Left lung (tissue), 10 donors: ENCODE results near the gene ASCL2. TPM values are rescaled to one million over a fixed set of nuclear protein-coding genes. Genes with fewer than 3 reads are reported as not detected.

ENCODE experiments used
- ATAC-seq: fragments of 200-7000 bp; cut with Tn5 transposase; one replicate; pipeline ENCODE4 v1.9.1; 2020; ENCODE audit warnings: moderate library complexity
- DNase-seq, 4 donors: peaks; one replicate each; pipeline ENCODE4 v3.0.0-alpha.2; 2013 to 2020
- H3K27ac ChIP-seq, 2 donors: fragments of 200-600 bp; sonication (generic) in 1 of 2; one replicate each; pipeline versions ENCODE4 v1.5.0 to v1.8.0; 2020 to 2021
- H3K27me3 ChIP-seq, 2 donors: fragments of 200-600 bp; sonication (generic) in 1 of 2; one replicate each; pipeline versions ENCODE4 v1.5.0 to v1.8.0; 2020 to 2021
- H3K36me3 ChIP-seq, 2 donors: fragments of 200-600 bp; sonication (generic) in 1 of 2; one replicate each; pipeline versions ENCODE4 v1.5.0 to v1.8.0; 2020 to 2021
- H3K4me1 ChIP-seq, 2 donors: fragments of 200-600 bp; one replicate each; pipeline ENCODE4 v1.8.0; 2021
- H3K4me3 ChIP-seq, 2 donors: fragments of 200-600 bp; sonication (generic) in 1 of 2; one replicate each; pipeline versions ENCODE4 v1.5.0 to v1.8.0; 2020 to 2021; ENCODE audit warnings: mild to moderate bottlenecking in 1 of 2
- H3K9me3 ChIP-seq, 2 donors: fragments of 200-600 bp; sonication (generic) in 1 of 2; one replicate each; pipeline versions ENCODE4 v1.5.0 to v1.8.0; 2020 to 2021
- CTCF ChIP-seq, 2 donors: fragments of 200-600 bp; sonication (generic) in 1 of 2; IDR thresholded peaks; one replicate each; pipeline versions ENCODE4 v1.5.0 to v1.8.0; 2021; ENCODE audit warnings: antibody characterized with exemption in 2 of 2
- intact Hi-C, 2 donors: fragments of 100-400 bp; cut with DNase I; formaldehyde crosslinking; loops; one replicate each; pipeline versions ENCODE4 v1.11.2 to v1.14.2; 2022
- polyA plus RNA-seq, 6 donors: library from polyadenylated mRNA; unstranded; fragments of 120-200 nt; gene quantifications; one replicate each; pipeline ENCODE4 v1.2.1, GENCODE V29; 2013; ENCODE audit not compliant: insufficient read length in 6 of 6
- total RNA-seq, 2 donors: library from RNA; stranded (reverse); fragmentation: NEBNext Ultra II Directional; extraction: Animal tissue kit (Norgen Biotek cat#: 25700); gene quantifications; one replicate each; pipeline ENCODE4 v1.2.1, GENCODE V29; 2021
- donor health status: DM: no; HTN: yes; CAD: no.
- donor health status: DM: no; HTN: no; CAD: no.

ASCL2 gene
- total and polyA plus RNA-seq, 8 donors = 0.50 to 2.3 (median 1.2) TPM

- ATAC-seq (no peak), DNase-seq (no peak)
- TF ChIP-seq CTCF (IDR thresholded peaks at IDR 0.05) = no peak
- intact Hi-C loops = no loop called here
- Histone ChIP-seq H3K27me3 (peaks cover 3 to 12% of the 10 kb centered on the region in 2 donors), H3K36me3 (no peaks in the 10 kb centered on the region), H3K4me3 (no peak overlapping the region), H3K9me3 (peaks cover 0 to 18% of the 10 kb centered on the region in 2 donors), H3K27ac (no peak overlapping the region), H3K4me1 (no peaks in the 10 kb centered on the region)
Observed at GRCh38 chr11:2276280-2277007, 6.1 kb upstream of the ASCL2 start.

GRCh38 chr11:2275334-2276279, 5.2 kb upstream of the ASCL2 start:
- DNase-seq = no peak
- H3K27ac ChIP-seq = no peak overlapping the region
- TF ChIP-seq CTCF (IDR thresholded peaks at IDR 0.05) = no peak
- no peak for ATAC-seq
- peaks cover 12 to 20% of the 10 kb centered on the region in 2 donors for H3K27me3 ChIP-seq
- no peaks in the 10 kb centered on the region for H3K36me3 ChIP-seq
- H3K4me1 ChIP-seq = peaks cover 3 to 8% of the 10 kb centered on the region in 2 donors
- H3K9me3 ChIP-seq = peaks cover 0 to 13% of the 10 kb centered on the region in 2 donors
- H3K4me3 ChIP-seq = no peak overlapping the region
- intact Hi-C loops = no loop called here

DNA sequence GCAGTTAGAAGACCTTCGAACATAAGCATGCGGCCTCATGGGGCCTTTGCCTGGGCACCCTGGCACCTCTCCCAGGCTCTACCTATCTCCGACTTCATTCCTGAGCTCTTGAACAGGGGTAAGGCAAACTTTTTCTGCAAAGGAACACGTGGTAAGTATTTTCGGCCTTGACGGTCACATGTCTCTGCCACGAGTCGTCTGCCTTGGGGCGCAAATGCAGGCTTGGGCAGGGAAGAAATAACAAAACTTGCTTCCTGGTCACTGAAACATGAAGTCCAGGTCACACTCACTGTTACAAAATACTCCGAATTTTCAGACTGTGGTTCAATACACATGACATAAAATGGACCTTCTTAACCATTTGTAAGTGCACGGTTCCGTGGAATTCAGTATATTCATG, 3.4 kb upstream of the ASCL2 start:
- no peaks in the 10 kb centered on the region for H3K9me3 ChIP-seq
- intact Hi-C loops = no loop called here
- DNase-seq = no peak
- no peak overlapping the region for H3K27ac ChIP-seq
- H3K4me3 ChIP-seq = no peak overlapping the region
- ATAC-seq = no peak
- H3K4me1 ChIP-seq = peaks cover 10 to 25% of the 10 kb centered on the region in 2 donors
- H3K27me3 ChIP-seq = peaks cover 19 to 38% of the 10 kb centered on the region in 2 donors
- TF ChIP-seq CTCF (IDR thresholded peaks at IDR 0.05) = no peak
- H3K36me3 ChIP-seq = no peaks in the 10 kb centered on the region

- no peak for TF ChIP-seq CTCF (IDR thresholded peaks at IDR 0.05)
- Histone ChIP-seq H3K9me3 (no peaks in the 10 kb centered on the region), H3K27ac (no peak overlapping the region), H3K4me1 (peaks cover 10 to 30% of the 10 kb centered on the region in 2 donors), H3K36me3 (no peaks in the 10 kb centered on the region), H3K27me3 (peaks cover 19 to 43% of the 10 kb centered on the region in 2 donors), H3K4me3 (no peak overlapping the region)
- intact Hi-C loops = no loop called here
- ATAC-seq (no peak), DNase-seq (no peak)
Observed at GRCh38 chr11:2273311-2273710, 2.9 kb upstream of the ASCL2 start.

DNA sequence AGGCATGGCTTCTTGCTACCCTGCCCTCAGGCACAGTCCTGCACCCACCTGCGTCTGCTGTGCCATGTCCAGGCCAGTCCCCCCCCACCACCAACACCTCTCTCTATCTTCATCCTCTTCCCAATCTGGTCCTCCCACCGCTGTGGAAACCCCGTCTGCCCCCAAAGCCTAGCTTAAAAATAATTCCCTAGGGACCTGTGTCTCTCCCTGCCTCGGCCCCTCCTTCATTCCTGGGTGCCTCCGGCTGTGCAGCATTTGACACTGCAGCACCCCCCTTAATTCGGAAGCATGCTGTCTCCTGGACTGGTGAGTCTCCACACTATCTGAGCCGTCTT, 2.5 kb upstream of the ASCL2 start:
- intact Hi-C loops = no loop called here
- ATAC-seq (no peak), DNase-seq (no peak)
- no peak overlapping the region for H3K4me3 ChIP-seq
- no peaks in the 10 kb centered on the region for H3K36me3 ChIP-seq
- H3K4me1 ChIP-seq = peaks cover 10 to 32% of the 10 kb centered on the region in 2 donors
- TF ChIP-seq CTCF (IDR thresholded peaks at IDR 0.05) = no peak
- H3K9me3 ChIP-seq = no peaks in the 10 kb centered on the region
- H3K27ac ChIP-seq = no peak overlapping the region
- peaks cover 19 to 47% of the 10 kb centered on the region in 2 donors for H3K27me3 ChIP-seq
